CD8-positive, alpha-beta memory T cell (primary cell): ENCODE results near the gene RDH13. TPM values are rescaled to one million over a fixed set of nuclear protein-coding genes. Genes with fewer than 3 reads are reported as not detected.
"Not testable (repeated sequence)": the region's sequence is repeated elsewhere in the genome, so short reads cannot be mapped to it uniquely, and the experiment has no call there.

Source experiments
- CTCF ChIA-PET: fragments of 350-600 bp; sonication (Branson Sonifier 250); formaldehyde crosslinking; loops from one replicate; lab custom pipeline; 2021; ENCODE audit warnings: antibody characterized with exemption; lab: Charles Lee
- POLR2A ChIA-PET: fragments of 350-600 bp; sonication (Branson Sonifier 250); formaldehyde crosslinking; loops from one replicate; lab custom pipeline; 2021; ENCODE audit warnings: antibody characterized with exemption; lab: Charles Lee
- DNase-seq, 5 donors: peaks; one replicate each; pipeline versions ENCODE4 v3.0.0 to v3.0.0-alpha.2; 2020 to 2022; ENCODE audit warnings: mixed read lengths in 1 of 5
- H3K27ac ChIP-seq: one replicate; pipeline ENCODE4 v1.7.0; 2013; ENCODE audit warnings: low read depth, mild to moderate bottlenecking, low read length, moderate library complexity
- H3K27me3 ChIP-seq: 2 replicates; pipeline ENCODE4 v1.7.0; 2013; ENCODE audit warnings: low read length, mild to moderate bottlenecking; ENCODE audit not compliant: insufficient read depth, poor library complexity, severe bottlenecking
- H3K36me3 ChIP-seq: 2 replicates; pipeline ENCODE4 v1.7.0; 2013; ENCODE audit warnings: mild to moderate bottlenecking, low read length, moderate library complexity; ENCODE audit not compliant: insufficient read depth
- H3K4me1 ChIP-seq: 2 replicates; pipeline ENCODE4 v1.7.0; 2013; ENCODE audit warnings: mild to moderate bottlenecking, low read length, moderate library complexity; ENCODE audit not compliant: insufficient read depth
- H3K4me3 ChIP-seq: 2 replicates; pipeline ENCODE4 v1.7.0; 2013; ENCODE audit warnings: mild to moderate bottlenecking, low read length
- H3K9me3 ChIP-seq: 2 replicates; pipeline ENCODE4 v1.7.0; 2013; ENCODE audit warnings: mild to moderate bottlenecking, low read length
- H3K27ac Mint-ChIP-seq, 8 donors: one replicate each; pipeline ENCODE4 v1.8.0; 2020 to 2021; ENCODE audit warnings: mixed read lengths in 8 of 8, mild to moderate bottlenecking in 6 of 8, inconsistent platforms in 3 of 8, moderate library complexity in 3 of 8
- H3K27me3 Mint-ChIP-seq, 2 donors: one replicate each; pipeline ENCODE4 v1.8.0; 2020 to 2021; ENCODE audit warnings: mixed read lengths in 2 of 2, mild to moderate bottlenecking in 1 of 2, moderate library complexity in 1 of 2
- H3K36me3 Mint-ChIP-seq, 3 donors: one replicate each; pipeline ENCODE4 v1.8.0; 2020 to 2021; ENCODE audit warnings: mixed read lengths in 3 of 3, inconsistent platforms in 1 of 3, mild to moderate bottlenecking in 1 of 3
- H3K4me1 Mint-ChIP-seq, 3 donors: one replicate each; pipeline ENCODE4 v1.8.0; 2020 to 2021; ENCODE audit warnings: mixed read lengths in 3 of 3, inconsistent platforms in 1 of 3, mild to moderate bottlenecking in 1 of 3
- H3K4me3 Mint-ChIP-seq, 7 donors: one replicate each; pipeline ENCODE4 v1.8.0; 2020 to 2021; ENCODE audit warnings: mixed read lengths in 7 of 7, mild to moderate bottlenecking in 6 of 7, moderate library complexity in 4 of 7, inconsistent platforms in 2 of 7
- H3K9me3 Mint-ChIP-seq, 5 donors: one replicate each; pipeline ENCODE4 v1.8.0; 2020 to 2022; ENCODE audit warnings: mixed read lengths in 5 of 5, mild to moderate bottlenecking in 3 of 5, moderate library complexity in 2 of 5, inconsistent platforms in 1 of 5
- polyA plus RNA-seq: library from polyadenylated mRNA; unstranded; fragments of 300-500 nt; fragmentation: Illumina TruSeq; gene quantifications from one replicate; pipeline ENCODE4 v1.2.3, GENCODE V29; 2021
- total RNA-seq, 2 experiments: library from RNA; stranded (reverse); gene quantifications; one replicate each; pipeline ENCODE4 v1.2.3, GENCODE V29; 2021

The RDH13 gene
- total and polyA plus RNA-seq, 3 experiments from 2014 or later = 15.8 to 22.2 (median 21.4) TPM

GRCh38 chr19:55027472-55028337, 35.2 kb downstream of the RDH13 start:
- H3K9me3 Mint-ChIP-seq = peaks cover 9 to 22% (median 16%) of the 10 kb centered on the region in 5 donors
- Histone ChIP-seq H3K4me1 (no peaks in the 10 kb centered on the region), H3K4me3 (no peak overlapping the region), H3K27me3 (no peaks in the 10 kb centered on the region), H3K36me3 (no peaks in the 10 kb centered on the region), H3K27ac (peak overlapping the region; percentile 52), H3K9me3 (peaks cover 5% of the 10 kb centered on the region)
- H3K27me3 Mint-ChIP-seq = no peaks in the 10 kb centered on the region
- H3K27ac Mint-ChIP-seq = peak overlapping the region in 3 of 8 donors; percentile 36 to 90 (median 47)
- ChIA-PET CTCF (no interaction called here), POLR2A (no interaction called here)
- no peak overlapping the region for H3K4me3 Mint-ChIP-seq
- no peak for DNase-seq
- H3K4me1 Mint-ChIP-seq = peaks cover 0 to 23% (median 12%) of the 10 kb centered on the region in 3 donors
- peaks cover 5 to 25% (median 5%) of the 10 kb centered on the region in 3 donors for H3K36me3 Mint-ChIP-seq

GRCh38 chr19:55027140-55027471, 35.8 kb downstream of the RDH13 start:
- H3K36me3 Mint-ChIP-seq = peaks cover 9 to 31% (median 10%) of the 10 kb centered on the region in 3 donors
- H3K36me3 ChIP-seq, H3K27me3 ChIP-seq, H3K4me3 ChIP-seq, DNase-seq, H3K4me1 ChIP-seq, H3K9me3 ChIP-seq, CTCF ChIA-PET, H3K4me3 Mint-ChIP-seq, POLR2A ChIA-PET, H3K27me3 Mint-ChIP-seq, H3K27ac Mint-ChIP-seq: not testable (repeated sequence)
- peaks cover 0 to 23% (median 16%) of the 10 kb centered on the region in 3 donors for H3K4me1 Mint-ChIP-seq
- peaks cover 9 to 22% (median 18%) of the 10 kb centered on the region in 5 donors for H3K9me3 Mint-ChIP-seq
- H3K27ac ChIP-seq = peak overlapping the region; percentile 52

GRCh38 chr19:55024111-55024510, 38.8 kb downstream of the RDH13 start:
- H3K27ac Mint-ChIP-seq = peak overlapping the region in 1 of 8 donors; percentile 40
- ChIA-PET CTCF (no interaction called here), POLR2A (no interaction called here)
- no peaks in the 10 kb centered on the region for H3K4me1 ChIP-seq
- no peaks in the 10 kb centered on the region for H3K36me3 ChIP-seq
- no peaks in the 10 kb centered on the region for H3K27me3 ChIP-seq
- peaks cover 14 to 49% (median 25%) of the 10 kb centered on the region in 3 donors for H3K36me3 Mint-ChIP-seq
- H3K9me3 Mint-ChIP-seq = peaks cover 9 to 31% (median 21%) of the 10 kb centered on the region in 5 donors
- H3K4me3 Mint-ChIP-seq = no peak overlapping the region
- DNase-seq = no peak
- no peak overlapping the region for H3K27ac ChIP-seq
- H3K9me3 ChIP-seq = peaks cover 5% of the 10 kb centered on the region
- no peak overlapping the region for H3K4me3 ChIP-seq
- no peaks in the 10 kb centered on the region for H3K27me3 Mint-ChIP-seq
- H3K4me1 Mint-ChIP-seq = peaks cover 0 to 23% (median 16%) of the 10 kb centered on the region in 3 donors

GRCh38 chr19:55020351-55020750, 42.6 kb downstream of the RDH13 start:
- DNase-seq = not testable (repeated sequence)
- H3K36me3 Mint-ChIP-seq = peaks cover 16 to 54% (median 43%) of the 10 kb centered on the region in 3 donors

GRCh38 chr19:55018633-55019032, 44.3 kb downstream of the RDH13 start:
- no peaks in the 10 kb centered on the region for H3K36me3 ChIP-seq
- Mint-ChIP-seq H3K9me3 (peaks cover 2 to 22% (median 12%) of the 10 kb centered on the region in 5 donors), H3K36me3 (peaks cover 17 to 52% (median 50%) of the 10 kb centered on the region in 3 donors), H3K27me3 (peaks cover 0 to 4% of the 10 kb centered on the region in 2 donors), H3K4me3 (no peak overlapping the region), H3K4me1 (peaks cover 5 to 21% (median 21%) of the 10 kb centered on the region in 3 donors), H3K27ac (no peak overlapping the region)
- POLR2A ChIA-PET = no interaction called here
- no peak overlapping the region for H3K4me3 ChIP-seq
- H3K9me3 ChIP-seq = no peaks in the 10 kb centered on the region
- no peaks in the 10 kb centered on the region for H3K4me1 ChIP-seq
- DNase-seq = no peak
- no peaks in the 10 kb centered on the region for H3K27me3 ChIP-seq
- CTCF ChIA-PET = no interaction called here
- H3K27ac ChIP-seq = no peak overlapping the region

More at GRCh38 chr19:55020351-55020750, 42.6 kb downstream of the RDH13 start:
- H3K27me3 ChIP-seq, H3K27ac ChIP-seq, H3K4me1 ChIP-seq, H3K9me3 ChIP-seq, H3K4me3 Mint-ChIP-seq, CTCF ChIA-PET, H3K4me3 ChIP-seq, H3K36me3 ChIP-seq, POLR2A ChIA-PET, H3K27me3 Mint-ChIP-seq, H3K27ac Mint-ChIP-seq: not testable (repeated sequence)
- H3K9me3 Mint-ChIP-seq = peaks cover 4 to 21% (median 19%) of the 10 kb centered on the region in 5 donors
- peaks cover 0 to 16% (median 13%) of the 10 kb centered on the region in 3 donors for H3K4me1 Mint-ChIP-seq

- peaks cover 0 to 7% of the 10 kb centered on the region in 2 donors for H3K27me3 Mint-ChIP-seq
- H3K36me3 Mint-ChIP-seq = peaks cover 14 to 50% (median 48%) of the 10 kb centered on the region in 3 donors
- peaks cover 0 to 19% (median 10%) of the 10 kb centered on the region in 5 donors for H3K9me3 Mint-ChIP-seq
- no peaks in the 10 kb centered on the region for H3K36me3 ChIP-seq
- peaks cover 5 to 21% (median 20%) of the 10 kb centered on the region in 3 donors for H3K4me1 Mint-ChIP-seq
- H3K4me3 Mint-ChIP-seq = no peak overlapping the region
- H3K27ac ChIP-seq = no peak overlapping the region
- H3K27ac Mint-ChIP-seq = no peak overlapping the region
- no peaks in the 10 kb centered on the region for H3K4me1 ChIP-seq
- no peaks in the 10 kb centered on the region for H3K27me3 ChIP-seq
- ChIA-PET CTCF (no interaction called here), POLR2A (no interaction called here)
- no peak overlapping the region for H3K4me3 ChIP-seq
- no peaks in the 10 kb centered on the region for H3K9me3 ChIP-seq
- no peak for DNase-seq
These were observed 44.7 kb downstream of the RDH13 start for GRCh38 chr19:55018216-55018615.

GRCh38 chr19:55016017-55016416, 46.9 kb downstream of the RDH13 start:
- H3K27me3 Mint-ChIP-seq = peaks cover 0 to 7% of the 10 kb centered on the region in 2 donors
- H3K27ac Mint-ChIP-seq = no peak overlapping the region
- no peak for DNase-seq
- H3K9me3 Mint-ChIP-seq = peaks cover 0 to 27% (median 12%) of the 10 kb centered on the region in 5 donors
- Histone ChIP-seq H3K27ac (no peak overlapping the region), H3K4me3 (no peak overlapping the region), H3K9me3 (no peaks in the 10 kb centered on the region), H3K36me3 (no peaks in the 10 kb centered on the region), H3K4me1 (no peaks in the 10 kb centered on the region), H3K27me3 (no peaks in the 10 kb centered on the region)
- H3K36me3 Mint-ChIP-seq = peaks cover 12 to 49% (median 49%) of the 10 kb centered on the region in 3 donors
- POLR2A ChIA-PET = no interaction called here
- CTCF ChIA-PET = no interaction called here
- no peak overlapping the region for H3K4me3 Mint-ChIP-seq
- peaks cover 9 to 21% (median 18%) of the 10 kb centered on the region in 3 donors for H3K4me1 Mint-ChIP-seq

- Histone ChIP-seq H3K36me3 (no peaks in the 10 kb centered on the region), H3K27me3 (no peaks in the 10 kb centered on the region), H3K27ac (no peak overlapping the region), H3K4me1 (no peaks in the 10 kb centered on the region), H3K9me3 (no peaks in the 10 kb centered on the region), H3K4me3 (no peak overlapping the region)
- H3K36me3 Mint-ChIP-seq = peaks cover 10 to 46% (median 45%) of the 10 kb centered on the region in 3 donors
- peaks cover 0 to 31% (median 10%) of the 10 kb centered on the region in 5 donors for H3K9me3 Mint-ChIP-seq
- H3K27me3 Mint-ChIP-seq = peaks cover 0 to 7% of the 10 kb centered on the region in 2 donors
- H3K4me3 Mint-ChIP-seq = peak overlapping the region in 6 of 7 donors; percentile 55 to 84 (median 68)
- ChIA-PET CTCF (no interaction called here), POLR2A (no interaction called here)
- H3K4me1 Mint-ChIP-seq = peaks cover 9 to 21% (median 18%) of the 10 kb centered on the region in 3 donors
- peak overlapping the region in 4 of 8 donors; percentile 29 to 97 (median 56) for H3K27ac Mint-ChIP-seq
- no peak for DNase-seq
These were observed 47.8 kb downstream of the RDH13 start for GRCh38 chr19:55015126-55015525.
